ENCODE data around the gene ZNF408.
"Not testable (repeated sequence)": the region's sequence is repeated elsewhere in the genome, so short reads cannot be mapped to it uniquely, and the experiment has no call there.

ZNF408 gene

GRCh38 chr11:46700241-46701077 lies at the start of gene ZNF408, which contains the start of gene ARHGAP1:
TSS of gene ZNF408 (plus strand) at chr11:46701031. CDS start at chr11:46701048, 17 bp downstream.
TSS of gene ARHGAP1 (minus strand) at chr11:46700619. CDS start at chr11:46696107, 4,512 bp downstream.
- DNase-seq (ENCODE audit: low read depth in 2 of 2) = peak; percentile 98 to 99

GRCh38 chr11:46655631-46656030 lies 45.2 kb upstream of the ZNF408 start:
- no peak for DNase-seq (ENCODE audit: low read depth in 2 of 2)

GRCh38 chr11:46657186-46657585 lies 43.6 kb upstream of the ZNF408 start:
- no peak for DNase-seq (ENCODE audit: low read depth in 2 of 2)

GRCh38 chr11:46658259-46658658 lies 42.6 kb upstream of the ZNF408 start:
- no peak for DNase-seq (ENCODE audit: low read depth in 2 of 2)

- no peak for DNase-seq (ENCODE audit: low read depth in 2 of 2)
These were observed 40.9 kb upstream of the ZNF408 start for GRCh38 chr11:46659908-46660307.

- DNase-seq (ENCODE audit: low read depth in 2 of 2) = no peak
These were observed 39.0 kb upstream of the ZNF408 start for GRCh38 chr11:46661836-46662235.

GRCh38 chr11:46662366-46662765 lies 38.5 kb upstream of the ZNF408 start:
- no peak for DNase-seq (ENCODE audit: low read depth in 2 of 2)

GRCh38 chr11:46663277-46663940 lies 37.4 kb upstream of the ZNF408 start:
- DNase-seq (ENCODE audit: low read depth in 2 of 2) = no peak

- DNase-seq (ENCODE audit: low read depth in 2 of 2) = no peak
These were observed 36.2 kb upstream of the ZNF408 start for GRCh38 chr11:46664612-46665011.

GRCh38 chr11:46665356-46665755 lies 35.5 kb upstream of the ZNF408 start:
- no peak for DNase-seq (ENCODE audit: low read depth in 2 of 2)

GRCh38 chr11:46666516-46666915 lies 34.3 kb upstream of the ZNF408 start:
- DNase-seq (ENCODE audit: low read depth in 2 of 2) = no peak

- DNase-seq (ENCODE audit: low read depth in 2 of 2) = no peak
These were observed 33.8 kb upstream of the ZNF408 start for GRCh38 chr11:46667043-46667481.

- DNase-seq (ENCODE audit: low read depth in 2 of 2) = no peak
These were observed 32.2 kb upstream of the ZNF408 start for GRCh38 chr11:46668480-46669085.

- no peak for DNase-seq (ENCODE audit: low read depth in 2 of 2)
These were observed 31.1 kb upstream of the ZNF408 start for GRCh38 chr11:46669711-46670139.

- not testable (repeated sequence) for DNase-seq (ENCODE audit: low read depth in 2 of 2)
These were observed 30.3 kb upstream of the ZNF408 start for GRCh38 chr11:46670521-46670920.

GRCh38 chr11:46671958-46672315 lies 28.9 kb upstream of the ZNF408 start:
- DNase-seq (ENCODE audit: low read depth in 2 of 2) = no peak

GRCh38 chr11:46672381-46672839 lies 28.4 kb upstream of the ZNF408 start:
- no peak for DNase-seq (ENCODE audit: low read depth in 2 of 2)

GRCh38 chr11:46673713-46674462 lies 26.9 kb upstream of the ZNF408 start:
- DNase-seq (ENCODE audit: low read depth in 2 of 2) = no peak

- no peak for DNase-seq (ENCODE audit: low read depth in 2 of 2)
These were observed 26.2 kb upstream of the ZNF408 start for GRCh38 chr11:46674463-46675287.

GRCh38 chr11:46675288-46675851 lies 25.5 kb upstream of the ZNF408 start:
- no peak for DNase-seq (ENCODE audit: low read depth in 2 of 2)

Measured in stimulated activated CD8-positive, alpha-beta memory T cell treated with anti-CD3 and anti-CD28 coated beads, Interleukin-2, amount 100 ng/mL, for 48 hours (primary cell).